Ishikawa (cell line): Measurements from ENCODE around the gene LSAMP.

Source experiments
- CEBPB ChIP-seq: IDR thresholded peaks from 2 replicates; pipeline ENCODE4 v1.6.1; 2012
- CREB1 ChIP-seq: IDR thresholded peaks from 2 replicates; pipeline ENCODE4 v1.6.1; 2012; ENCODE audit warnings: low read depth
- EGR1 ChIP-seq: IDR thresholded peaks from 2 replicates; pipeline ENCODE4 v1.6.1; 2012
- EP300 ChIP-seq: IDR thresholded peaks from 2 replicates; pipeline ENCODE4 v1.6.1; 2012; ENCODE audit warnings: borderline replicate concordance
- FOXM1 ChIP-seq: IDR thresholded peaks from 2 replicates; pipeline ENCODE4 v1.6.1; 2012; ENCODE audit warnings: low read depth, borderline replicate concordance
- MAX ChIP-seq: IDR thresholded peaks from 2 replicates; pipeline ENCODE4 v1.6.1; 2012
- NFIC ChIP-seq: IDR thresholded peaks from 2 replicates; pipeline ENCODE4 v1.6.1; 2012
- RAD21 ChIP-seq: IDR thresholded peaks from 2 replicates; pipeline ENCODE4 v1.6.1; 2012; ENCODE audit warnings: low read depth
- TAF1 ChIP-seq: IDR thresholded peaks from 2 replicates; pipeline ENCODE4 v1.6.1; 2012; ENCODE audit warnings: low read depth, mild to moderate bottlenecking
- TCF12 ChIP-seq: IDR thresholded peaks from 2 replicates; pipeline ENCODE4 v1.6.1; 2012; ENCODE audit warnings: low read depth
- TEAD4 ChIP-seq: IDR thresholded peaks from 2 replicates; pipeline ENCODE4 v1.6.1; 2012
- USF1 ChIP-seq: IDR thresholded peaks from 2 replicates; pipeline ENCODE4 v1.6.1; 2012
- YY1 ChIP-seq: IDR thresholded peaks from 2 replicates; pipeline ENCODE4 v1.6.1; 2012; ENCODE audit warnings: low read depth
- ZBTB7A ChIP-seq: IDR thresholded peaks from 2 replicates; pipeline ENCODE4 v1.6.1; 2012; ENCODE audit warnings: low read depth
- TF ChIP-seq, protein P1 (sequence below): IDR thresholded peaks from 2 replicates; pipeline ENCODE4 v1.6.1; 2012; ENCODE audit warnings: low read depth, mild to moderate bottlenecking

The LSAMP gene

GRCh38 chr3:115845986-115846385, 599.3 kb downstream of the LSAMP start:
- no peak for TF ChIP-seq CREB1
- TF ChIP-seq CEBPB = no peak
- no peak for TF ChIP-seq NFIC
- no peak for TF ChIP-seq EGR1
- no peak for TF ChIP-seq YY1
- TF ChIP-seq USF1 = no peak

GRCh38 chr3:115843206-115843605, 602.1 kb downstream of the LSAMP start:
- TF ChIP-seq RAD21 (no peak), USF1 (no peak), TEAD4 (no peak)

GRCh38 chr3:115839246-115839645, 606.0 kb downstream of the LSAMP start:
- TF ChIP-seq FOXM1 (no peak), TAF1 (no peak), CREB1 (no peak), YY1 (no peak), NFIC (no peak)

GRCh38 chr3:115838786-115839185, 606.5 kb downstream of the LSAMP start:
- TF ChIP-seq EGR1 (no peak), MAX (no peak), TEAD4 (no peak), ZBTB7A (no peak), NFIC (no peak), CEBPB (no peak), TCF12 (no peak), EP300 (no peak), YY1 (no peak), USF1 (no peak), CREB1 (no peak), FOXM1 (no peak), RAD21 (no peak), TAF1 (no peak)
- TF ChIP-seq, protein P1, sequence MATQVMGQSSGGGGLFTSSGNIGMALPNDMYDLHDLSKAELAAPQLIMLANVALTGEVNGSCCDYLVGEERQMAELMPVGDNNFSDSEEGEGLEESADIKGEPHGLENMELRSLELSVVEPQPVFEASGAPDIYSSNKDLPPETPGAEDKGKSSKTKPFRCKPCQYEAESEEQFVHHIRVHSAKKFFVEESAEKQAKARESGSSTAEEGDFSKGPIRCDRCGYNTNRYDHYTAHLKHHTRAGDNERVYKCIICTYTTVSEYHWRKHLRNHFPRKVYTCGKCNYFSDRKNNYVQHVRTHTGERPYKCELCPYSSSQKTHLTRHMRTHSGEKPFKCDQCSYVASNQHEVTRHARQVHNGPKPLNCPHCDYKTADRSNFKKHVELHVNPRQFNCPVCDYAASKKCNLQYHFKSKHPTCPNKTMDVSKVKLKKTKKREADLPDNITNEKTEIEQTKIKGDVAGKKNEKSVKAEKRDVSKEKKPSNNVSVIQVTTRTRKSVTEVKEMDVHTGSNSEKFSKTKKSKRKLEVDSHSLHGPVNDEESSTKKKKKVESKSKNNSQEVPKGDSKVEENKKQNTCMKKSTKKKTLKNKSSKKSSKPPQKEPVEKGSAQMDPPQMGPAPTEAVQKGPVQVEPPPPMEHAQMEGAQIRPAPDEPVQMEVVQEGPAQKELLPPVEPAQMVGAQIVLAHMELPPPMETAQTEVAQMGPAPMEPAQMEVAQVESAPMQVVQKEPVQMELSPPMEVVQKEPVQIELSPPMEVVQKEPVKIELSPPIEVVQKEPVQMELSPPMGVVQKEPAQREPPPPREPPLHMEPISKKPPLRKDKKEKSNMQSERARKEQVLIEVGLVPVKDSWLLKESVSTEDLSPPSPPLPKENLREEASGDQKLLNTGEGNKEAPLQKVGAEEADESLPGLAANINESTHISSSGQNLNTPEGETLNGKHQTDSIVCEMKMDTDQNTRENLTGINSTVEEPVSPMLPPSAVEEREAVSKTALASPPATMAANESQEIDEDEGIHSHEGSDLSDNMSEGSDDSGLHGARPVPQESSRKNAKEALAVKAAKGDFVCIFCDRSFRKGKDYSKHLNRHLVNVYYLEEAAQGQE = no peak

DNA sequence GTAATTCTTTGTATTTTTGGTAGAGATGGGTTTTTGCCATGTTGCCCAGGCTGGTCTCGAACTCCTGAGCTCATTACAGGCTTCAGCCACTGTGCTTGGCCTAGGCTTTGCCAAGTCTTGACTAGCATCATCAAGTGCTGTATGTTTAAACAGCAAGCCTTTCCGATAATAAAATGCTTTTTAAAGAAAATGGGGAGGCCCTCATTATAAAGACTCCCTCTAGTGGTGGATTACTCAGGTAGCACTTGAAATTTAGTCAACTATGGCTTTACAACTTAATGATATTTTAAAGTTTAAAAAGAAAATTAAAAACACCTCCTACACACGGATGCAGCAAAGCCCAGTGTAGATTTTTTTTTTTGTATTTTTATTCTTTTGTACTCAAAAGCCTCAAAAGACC, 608.3 kb downstream of the LSAMP start:
- no peak for TF ChIP-seq NFIC
- TF ChIP-seq, protein P1 = no peak
- no peak for TF ChIP-seq RAD21
- TF ChIP-seq CREB1 = no peak
- TF ChIP-seq FOXM1 = no peak
- no peak for TF ChIP-seq CEBPB
- no peak for TF ChIP-seq EGR1
- no peak for TF ChIP-seq EP300
- TF ChIP-seq TCF12 = no peak
- TF ChIP-seq TEAD4 = no peak
- no peak for TF ChIP-seq YY1
- no peak for TF ChIP-seq MAX
- no peak for TF ChIP-seq USF1
- no peak for TF ChIP-seq TAF1
- no peak for TF ChIP-seq ZBTB7A

- TF ChIP-seq CREB1 = no peak
- TF ChIP-seq EP300 = no peak
- TF ChIP-seq USF1 = no peak
- no peak for TF ChIP-seq CEBPB
- no peak for TF ChIP-seq NFIC
- TF ChIP-seq TCF12 = no peak
- TF ChIP-seq ZBTB7A = no peak
- TF ChIP-seq, protein P1 = no peak
- no peak for TF ChIP-seq TAF1
Measured at GRCh38 chr3:115835946-115836345, 609.3 kb downstream of the LSAMP start.
